Mesenchymal stem cell (in vitro differentiated cells and primary cell): Measurements from ENCODE around the gene GRB2.
A peak's percentile ranks its signal among the peaks of the same experiment; 100 is the strongest.

Experiments
- DNase-seq: peaks from one replicate; pipeline ENCODE4 v3.0.0-alpha.2; 2013
- H2AFZ ChIP-seq: one replicate; pipeline ENCODE4 v1.6.1; 2013; ENCODE audit warnings: low read depth, mild to moderate bottlenecking, control low read depth, inconsistent platforms, low read length, moderate library complexity
- H2AK5ac ChIP-seq: 2 replicates; pipeline ENCODE4 v1.6.1; 2013; ENCODE audit warnings: low read length, moderate library complexity, mild to moderate bottlenecking, inconsistent platforms; ENCODE audit not compliant: severe bottlenecking
- H2BK120ac ChIP-seq: one replicate; pipeline ENCODE4 v1.6.1; 2013; ENCODE audit warnings: low read depth, mild to moderate bottlenecking, inconsistent platforms, low read length, moderate library complexity
- H2BK12ac ChIP-seq, 2 experiments: one replicate each; pipeline ENCODE4 v1.6.1; 2013; ENCODE audit warnings: inconsistent platforms in 2 of 2, low read length in 2 of 2, mild to moderate bottlenecking in 2 of 2, moderate library complexity in 2 of 2, control low read depth in 1 of 2
- H2BK15ac ChIP-seq: one replicate; pipeline ENCODE4 v1.6.1; 2013; ENCODE audit warnings: mild to moderate bottlenecking, low read depth, inconsistent platforms; ENCODE audit not compliant: poor library complexity, severe bottlenecking
- H2BK5ac ChIP-seq: 2 replicates; pipeline ENCODE4 v1.6.1; 2013; ENCODE audit warnings: low read depth, mild to moderate bottlenecking, low read length, control low read depth, inconsistent platforms; ENCODE audit not compliant: poor library complexity, severe bottlenecking
- H3K14ac ChIP-seq, 2 experiments: one replicate each; pipeline ENCODE4 v1.6.1; 2013; ENCODE audit warnings: inconsistent platforms in 2 of 2, low read length in 2 of 2, control low read depth in 1 of 2, mild to moderate bottlenecking in 1 of 2, moderate library complexity in 1 of 2
- H3K18ac ChIP-seq, 2 experiments: one replicate each; pipeline ENCODE4 v1.6.1; 2013; ENCODE audit warnings: inconsistent platforms in 2 of 2, low read length in 2 of 2, control low read depth in 1 of 2, low read depth in 1 of 2, mild to moderate bottlenecking in 1 of 2
- H3K23ac ChIP-seq, 2 experiments: one replicate each; pipeline ENCODE4 v1.6.1; 2013; ENCODE audit warnings: inconsistent platforms in 2 of 2, low read length in 2 of 2, mild to moderate bottlenecking in 2 of 2, moderate library complexity in 2 of 2, control low read depth in 1 of 2
- H3K27ac ChIP-seq: 2 replicates; pipeline ENCODE4 v1.5.1; 2013; ENCODE audit warnings: mild to moderate bottlenecking, moderate library complexity, low read length, control low read depth, inconsistent platforms; ENCODE audit not compliant: poor library complexity, severe bottlenecking
- H3K27me3 ChIP-seq, 2 experiments: 2 replicates each; pipeline versions ENCODE4 v1.6.1 to v1.7.0; 2013; ENCODE audit warnings: low read length in 2 of 2, mild to moderate bottlenecking in 2 of 2, moderate library complexity in 2 of 2, control low read depth in 1 of 2, inconsistent platforms in 1 of 2; ENCODE audit not compliant: control insufficient read depth in 1 of 2, insufficient read depth in 1 of 2
- H3K36me3 ChIP-seq, 2 experiments: 2 replicates each; pipeline versions ENCODE4 v1.6.1 to v1.7.0; 2013; ENCODE audit warnings: low read length in 2 of 2, control low read depth in 1 of 2, inconsistent platforms in 1 of 2, low read depth in 1 of 2, mild to moderate bottlenecking in 1 of 2; ENCODE audit not compliant: insufficient read depth in 2 of 2, control insufficient read depth in 1 of 2
- H3K4ac ChIP-seq, 2 experiments: one replicate each; pipeline ENCODE4 v1.6.1; 2013; ENCODE audit warnings: inconsistent platforms in 2 of 2, low read length in 2 of 2, mild to moderate bottlenecking in 2 of 2, moderate library complexity in 2 of 2, control low read depth in 1 of 2, low read depth in 1 of 2
- H3K4me1 ChIP-seq: 2 replicates; pipeline ENCODE4 v1.6.1; 2013; ENCODE audit warnings: low read depth, low read length, control low read depth; ENCODE audit not compliant: control insufficient read depth, insufficient read depth
- H3K4me2 ChIP-seq: 2 replicates; pipeline ENCODE4 v1.6.1; 2013; ENCODE audit warnings: low read length, mild to moderate bottlenecking, inconsistent platforms; ENCODE audit not compliant: poor library complexity, severe bottlenecking
- H3K4me3 ChIP-seq, 2 experiments: 2 replicates each; pipeline versions ENCODE4 v1.5.1 to v1.7.0; 2013; ENCODE audit warnings: low read length in 2 of 2, mild to moderate bottlenecking in 2 of 2, control low read depth in 1 of 2, low read depth in 1 of 2; ENCODE audit not compliant: insufficient read depth in 1 of 2
- H3K79me1 ChIP-seq: replicated peaks from 2 replicates; pipeline ENCODE4 v1.6.1; 2013; ENCODE audit warnings: mild to moderate bottlenecking, control low read depth, low read length, inconsistent platforms; ENCODE audit not compliant: poor library complexity, severe bottlenecking
- H3K9ac ChIP-seq: 2 replicates; pipeline ENCODE4 v1.7.0; 2013; ENCODE audit warnings: mild to moderate bottlenecking, low read length, moderate library complexity
- H3K9me3 ChIP-seq: 2 replicates; pipeline ENCODE4 v1.7.0; 2013; ENCODE audit warnings: mild to moderate bottlenecking, low read length; ENCODE audit not compliant: control insufficient read depth
- H4K8ac ChIP-seq: one replicate; pipeline ENCODE4 v1.6.1; 2013; ENCODE audit warnings: inconsistent platforms, mild to moderate bottlenecking, low read length, moderate library complexity
- H4K91ac ChIP-seq: one replicate; pipeline ENCODE4 v1.6.1; 2013; ENCODE audit warnings: mild to moderate bottlenecking, low read length, inconsistent platforms
- WGBS: methylation state at CpG from one replicate; pipeline ENCODE4 v1.1.7; 2013; ENCODE audit warnings: mixed read lengths; 5-methylcytosine and 5-hydroxymethylcytosine counted together

GRB2 gene

DNA sequence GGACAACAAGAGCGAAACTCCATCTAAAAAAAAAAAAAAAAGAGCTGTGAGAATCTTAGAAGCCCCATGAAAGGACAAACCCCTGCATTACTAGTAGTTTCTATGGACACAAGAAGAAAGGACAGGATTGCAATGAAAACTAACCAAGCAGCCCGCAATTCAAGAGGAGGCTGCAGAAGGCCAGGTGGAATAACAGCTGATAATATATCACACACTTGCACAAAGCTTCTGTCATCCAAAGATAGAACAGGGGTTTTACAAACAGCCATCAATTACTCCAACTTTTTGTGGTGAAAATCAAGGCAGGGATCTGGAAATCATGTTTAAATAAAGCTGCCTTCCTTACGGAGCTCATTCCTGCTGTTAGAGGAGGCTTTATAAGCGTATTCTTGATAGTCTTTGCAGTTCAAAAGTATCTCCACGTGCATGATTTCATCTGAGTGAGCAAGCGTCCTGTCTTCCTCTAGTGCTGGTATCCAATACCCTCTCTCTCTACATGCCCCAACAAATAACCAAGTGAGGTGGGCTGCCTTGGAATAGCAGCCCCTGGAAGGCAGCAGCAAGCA, 27.8 kb upstream of the GRB2 start:
- H3K4me2 ChIP-seq, result no peak overlapping the region
- no peak overlapping the region for H2BK5ac ChIP-seq
- H2AK5ac ChIP-seq, result peak overlapping the region; percentile 27
- H3K36me3 ChIP-seq, result no peaks in the 10 kb centered on the region
- no peak overlapping the region for H4K91ac ChIP-seq
- no peak overlapping the region for H3K9ac ChIP-seq
- no peak overlapping the region for H3K18ac ChIP-seq
- no peak overlapping the region for H3K27ac ChIP-seq
- no peak overlapping the region for H2BK12ac ChIP-seq
- H2BK120ac ChIP-seq, result no peak overlapping the region
- no peak overlapping the region for H3K23ac ChIP-seq
- H3K4ac ChIP-seq, result no peak overlapping the region
- no peak overlapping the region for H2BK15ac ChIP-seq
- no peak overlapping the region for H3K14ac ChIP-seq
- DNase-seq, result no peak
- no peak overlapping the region for H3K4me3 ChIP-seq
- no peak overlapping the region for H4K8ac ChIP-seq
- H3K27me3 ChIP-seq, result peaks cover 0 to 17% of the 10 kb centered on the region in 2 experiments
- no peak overlapping the region for H2AFZ ChIP-seq
- H3K4me1 ChIP-seq, result peaks cover 5% of the 10 kb centered on the region
- H3K9me3 ChIP-seq, result no peaks in the 10 kb centered on the region
- H3K79me1 ChIP-seq, result no peaks in the 10 kb centered on the region
- WGBS, result 79% methylated on average over 5 of the region's 6 CpGs

DNA sequence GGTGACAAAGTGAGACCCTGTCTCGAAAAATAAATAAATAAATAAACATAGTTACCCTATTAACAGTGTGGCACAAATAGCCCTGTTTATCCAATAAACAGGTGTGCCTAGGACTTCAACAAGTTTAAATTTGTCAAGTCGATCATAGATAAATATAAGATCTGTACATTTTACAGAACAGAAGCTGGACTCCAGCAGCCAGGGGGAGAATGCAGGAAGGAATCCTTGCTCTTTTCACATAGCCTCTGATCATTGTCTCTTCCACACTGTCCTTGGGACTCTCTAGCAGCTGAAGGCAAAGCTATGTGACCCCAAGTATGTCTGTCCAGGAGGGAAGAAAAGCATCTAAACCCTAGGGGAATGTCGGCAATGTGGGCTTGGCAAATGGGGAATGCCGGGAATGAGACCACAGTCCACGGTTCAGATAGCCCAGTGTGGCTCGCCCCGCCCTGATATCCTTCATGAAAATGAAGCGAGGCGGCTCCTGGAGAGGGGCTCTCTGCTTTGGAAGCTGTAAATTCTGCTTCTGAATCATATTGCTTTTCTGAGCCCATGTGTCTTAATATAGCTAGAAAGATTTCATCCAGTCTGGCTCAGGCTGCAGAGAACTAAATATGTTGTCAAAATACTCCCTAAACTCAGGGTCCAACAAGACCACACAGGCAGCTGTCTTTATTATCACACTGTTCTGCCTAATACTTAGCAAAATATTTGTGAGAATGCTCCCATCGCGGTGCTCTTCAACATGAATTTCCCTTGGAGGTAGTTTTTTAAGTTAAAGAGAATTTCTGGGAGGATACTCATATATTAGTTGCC, 24.9 kb upstream of the GRB2 start:
- Histone ChIP-seq H2BK15ac (no peak overlapping the region), H3K18ac (peak overlapping the region in 1 of 2 experiments; percentile 57), H4K91ac (no peak overlapping the region), H2AK5ac (peak overlapping the region; percentile 54), H3K23ac (peak overlapping the region in 1 of 2 experiments; percentile 35), H3K14ac (no peak overlapping the region), H3K4me3 (no peak overlapping the region), H3K9me3 (no peaks in the 10 kb centered on the region), H3K79me1 (no peaks in the 10 kb centered on the region), H3K27ac (peak overlapping the region; percentile 99), H3K4me1 (peaks cover 8% of the 10 kb centered on the region), H3K9ac (peak overlapping the region; percentile 51), H2BK12ac (peak overlapping the region in 1 of 2 experiments; percentile 78), H3K27me3 (peaks cover 0 to 16% of the 10 kb centered on the region in 2 experiments), H4K8ac (peak overlapping the region; percentile 8), H2AFZ (peak overlapping the region; percentile 71), H3K36me3 (no peaks in the 10 kb centered on the region), H2BK5ac (peak overlapping the region; percentile 92), H2BK120ac (no peak overlapping the region), H3K4ac (no peak overlapping the region), H3K4me2 (peak overlapping the region; percentile 50)
- peak; percentile 35 for DNase-seq
- WGBS, result 51% methylated on average over 10 of the region's 11 CpGs

DNA sequence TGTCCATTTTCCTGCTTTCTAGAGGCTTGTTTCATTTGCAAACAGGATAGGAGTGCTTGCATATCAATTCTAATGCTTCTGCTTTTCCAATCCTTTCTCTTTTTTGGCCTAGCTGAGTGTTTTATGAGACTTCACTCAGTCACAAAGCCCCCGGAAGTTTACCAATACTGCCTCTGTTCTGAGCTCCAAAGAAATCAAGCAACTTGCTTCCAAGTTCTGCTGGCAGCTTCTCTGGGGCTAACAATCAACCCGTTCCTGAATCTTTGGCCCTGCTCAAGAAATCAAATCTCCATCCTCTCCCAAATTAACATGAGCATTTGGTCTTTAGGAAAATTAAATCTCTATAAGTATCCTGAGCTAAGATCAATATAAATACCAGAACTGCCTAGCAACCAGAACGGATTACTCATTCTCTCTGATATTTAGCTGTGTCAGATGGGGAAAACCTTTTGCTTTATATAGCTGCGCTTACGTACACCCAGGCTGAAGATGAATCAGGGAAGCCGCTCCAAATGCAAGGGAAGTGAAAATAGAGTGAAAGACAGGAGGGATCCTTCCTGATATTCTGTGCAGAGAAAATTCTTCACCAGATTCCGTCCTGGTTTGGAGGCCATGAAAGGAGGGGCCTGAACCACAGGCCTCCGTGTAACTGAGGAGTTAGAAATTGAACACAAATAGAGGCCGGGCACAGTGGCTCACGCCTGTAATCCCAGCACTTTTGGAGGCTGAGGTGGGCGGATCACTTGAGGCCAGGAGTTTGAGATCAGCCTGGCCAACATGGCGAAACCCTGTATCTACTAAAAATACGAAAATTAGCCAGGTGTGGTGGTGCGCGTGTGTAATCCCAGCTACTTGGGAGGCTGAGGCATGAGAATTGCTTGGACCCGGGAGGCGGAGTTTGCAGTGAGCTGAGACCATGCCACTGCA, 23.3 kb upstream of the GRB2 start:
- Histone ChIP-seq H3K4me2 (no peak overlapping the region), H4K91ac (no peak overlapping the region), H3K4me3 (no peak overlapping the region), H3K27ac (peak overlapping the region; percentile 87), H3K9ac (peak overlapping the region; percentile 89), H3K79me1 (no peaks in the 10 kb centered on the region), H2BK120ac (no peak overlapping the region), H3K14ac (no peak overlapping the region), H2BK5ac (no peak overlapping the region), H4K8ac (no peak overlapping the region), H2BK12ac (no peak overlapping the region), H3K4ac (no peak overlapping the region), H3K27me3 (peaks cover 0 to 6% of the 10 kb centered on the region in 2 experiments), H2AK5ac (no peak overlapping the region), H2BK15ac (no peak overlapping the region), H3K4me1 (peaks cover 8% of the 10 kb centered on the region), H3K36me3 (no peaks in the 10 kb centered on the region), H3K23ac (no peak overlapping the region), H2AFZ (no peak overlapping the region), H3K9me3 (no peaks in the 10 kb centered on the region), H3K18ac (no peak overlapping the region)
- WGBS, result 76% methylated on average over 16 of the region's 17 CpGs
- DNase-seq, result peak; percentile 92

DNA sequence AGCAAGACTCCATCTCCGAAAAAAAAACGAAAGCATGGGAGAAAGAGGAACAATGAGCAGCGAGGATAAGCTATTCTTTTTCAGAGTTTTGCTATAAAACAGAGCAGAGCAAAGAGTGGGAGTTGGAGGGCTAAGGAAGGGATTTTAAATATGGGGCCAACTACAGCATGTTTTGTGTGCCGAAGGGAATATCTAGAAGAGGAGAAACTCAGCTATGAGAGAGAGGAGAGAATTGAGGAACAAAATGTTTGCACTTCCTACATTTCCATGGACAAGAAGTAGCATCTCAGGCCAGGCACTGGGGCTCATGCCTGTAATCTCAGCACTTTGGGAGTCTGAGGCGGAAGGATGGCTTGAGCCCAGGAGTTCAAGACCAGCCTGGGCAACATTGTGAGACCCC, 13.1 kb upstream of the GRB2 start:
- WGBS, result 89% methylated on average over 5 of the region's 5 CpGs
- Histone ChIP-seq H4K8ac (no peak overlapping the region), H3K4me3 (no peak overlapping the region), H4K91ac (no peak overlapping the region), H3K9ac (no peak overlapping the region), H3K36me3 (no peaks in the 10 kb centered on the region), H3K4me2 (no peak overlapping the region), H3K14ac (no peak overlapping the region), H3K79me1 (no peaks in the 10 kb centered on the region), H3K23ac (no peak overlapping the region), H2BK15ac (no peak overlapping the region), H3K27me3 (peaks cover 19 to 27% of the 10 kb centered on the region in 2 experiments), H2AK5ac (no peak overlapping the region), H3K9me3 (no peaks in the 10 kb centered on the region), H3K27ac (no peak overlapping the region), H3K4me1 (no peaks in the 10 kb centered on the region), H2BK5ac (no peak overlapping the region), H2AFZ (no peak overlapping the region), H2BK12ac (no peak overlapping the region), H3K4ac (no peak overlapping the region), H3K18ac (no peak overlapping the region), H2BK120ac (no peak overlapping the region)
- no peak for DNase-seq
